ENCODE results near the gene SYNE1.

DNA sequence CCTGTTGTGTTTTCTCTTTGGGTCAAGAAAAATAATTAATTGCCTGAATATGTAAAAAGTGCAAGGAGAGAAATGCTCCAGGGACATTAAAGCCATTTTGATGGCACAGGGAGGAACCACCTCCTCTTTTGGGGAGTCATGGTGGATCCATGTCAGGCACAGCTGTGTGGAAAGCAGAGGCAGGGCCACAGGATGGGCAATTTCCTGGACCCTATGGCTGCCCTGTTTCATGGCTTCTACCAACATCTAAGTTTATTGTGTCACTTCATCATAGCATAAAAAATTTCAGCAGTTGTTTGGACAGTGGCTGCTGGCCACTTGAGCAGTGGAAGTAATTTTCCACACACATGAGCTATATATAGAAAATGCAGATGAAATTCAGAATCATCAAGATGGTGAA is 238.2 kb downstream of the SYNE1 start:
- TF ChIP-seq, protein P1, sequence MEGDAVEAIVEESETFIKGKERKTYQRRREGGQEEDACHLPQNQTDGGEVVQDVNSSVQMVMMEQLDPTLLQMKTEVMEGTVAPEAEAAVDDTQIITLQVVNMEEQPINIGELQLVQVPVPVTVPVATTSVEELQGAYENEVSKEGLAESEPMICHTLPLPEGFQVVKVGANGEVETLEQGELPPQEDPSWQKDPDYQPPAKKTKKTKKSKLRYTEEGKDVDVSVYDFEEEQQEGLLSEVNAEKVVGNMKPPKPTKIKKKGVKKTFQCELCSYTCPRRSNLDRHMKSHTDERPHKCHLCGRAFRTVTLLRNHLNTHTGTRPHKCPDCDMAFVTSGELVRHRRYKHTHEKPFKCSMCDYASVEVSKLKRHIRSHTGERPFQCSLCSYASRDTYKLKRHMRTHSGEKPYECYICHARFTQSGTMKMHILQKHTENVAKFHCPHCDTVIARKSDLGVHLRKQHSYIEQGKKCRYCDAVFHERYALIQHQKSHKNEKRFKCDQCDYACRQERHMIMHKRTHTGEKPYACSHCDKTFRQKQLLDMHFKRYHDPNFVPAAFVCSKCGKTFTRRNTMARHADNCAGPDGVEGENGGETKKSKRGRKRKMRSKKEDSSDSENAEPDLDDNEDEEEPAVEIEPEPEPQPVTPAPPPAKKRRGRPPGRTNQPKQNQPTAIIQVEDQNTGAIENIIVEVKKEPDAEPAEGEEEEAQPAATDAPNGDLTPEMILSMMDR (conservative IDR thresholded peaks at IDR 0.05), result no peak
- no peak for TF ChIP-seq ZFX (IDR thresholded peaks at IDR 0.05)

All from C4-2B (cell line).